ENCODE data around the gene RNF220.
A peak's percentile ranks its signal among the peaks of the same experiment; 100 is the strongest.

Gene RNF220

GRCh38 chr1:44650159-44650831 is 245.2 kb downstream of the RNF220 start:
- H3K9me3 ChIP-seq (ENCODE audit: control insufficient read depth in 1 of 2, low read length in 2 of 2): no peaks in the 10 kb centered on the region
- H3K9ac ChIP-seq (ENCODE audit: low read depth in 1 of 2, low read length in 2 of 2): no peak overlapping the region
- H3K36me3 ChIP-seq (ENCODE audit: control insufficient read depth in 1 of 2, insufficient read depth in 2 of 2, low read length in 2 of 2): peaks cover 26 to 81% of the 10 kb centered on the region in 2 donors
- H3K27ac ChIP-seq (ENCODE audit: low read depth, low read length): peak overlapping the region; percentile 28
- H3K4me1 ChIP-seq (ENCODE audit: control insufficient read depth in 1 of 2, insufficient read depth in 2 of 2, low read length in 2 of 2): peaks cover 57 to 61% of the 10 kb centered on the region in 2 donors
- H3K4me3 ChIP-seq (ENCODE audit: low read depth in 1 of 2, low read length in 2 of 2): no peak overlapping the region
- H3K27me3 ChIP-seq (ENCODE audit: control insufficient read depth in 1 of 2, insufficient read depth in 2 of 2, low read length in 2 of 2): no peaks in the 10 kb centered on the region

GRCh38 chr1:44651069-44651468 is 246.0 kb downstream of the RNF220 start:
- H3K4me1 ChIP-seq (ENCODE audit: control insufficient read depth in 1 of 2, insufficient read depth in 2 of 2, low read length in 2 of 2): peaks cover 49 to 54% of the 10 kb centered on the region in 2 donors

DNA sequence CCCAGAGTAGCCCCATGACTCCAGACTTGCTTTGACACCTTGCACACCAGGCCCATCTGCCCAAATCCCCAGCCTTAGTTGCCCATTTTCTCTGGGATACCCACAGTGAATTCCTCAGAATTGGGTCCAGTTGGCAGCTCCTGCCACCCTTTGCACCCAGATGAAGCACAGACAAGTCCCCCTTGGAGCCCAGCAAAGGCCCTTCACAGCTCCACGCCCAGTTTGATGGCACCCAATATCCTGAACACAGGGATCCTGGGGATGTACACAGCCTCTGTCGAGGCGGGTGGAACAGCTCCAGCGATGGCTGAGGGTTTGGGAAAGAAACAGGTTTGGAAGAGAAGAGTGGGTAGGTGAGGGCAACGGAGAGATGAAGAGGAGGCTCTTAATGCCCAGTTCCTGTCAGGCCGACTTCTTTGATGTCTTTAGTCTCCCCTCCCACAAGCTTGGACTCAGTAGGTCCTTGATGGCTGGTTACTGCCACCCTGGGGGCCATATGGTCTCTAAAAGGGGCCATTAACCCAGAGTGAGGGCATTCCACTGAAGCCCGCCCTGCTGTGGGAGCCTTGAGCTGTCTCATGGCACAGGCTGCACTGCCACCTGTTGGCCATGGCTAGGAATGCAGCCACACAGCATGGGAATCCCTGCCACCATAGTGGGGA is 247.5 kb downstream of the RNF220 start:
- Histone ChIP-seq H3K9me3 (ENCODE audit: control insufficient read depth in 1 of 2, low read length in 2 of 2) (no peaks in the 10 kb centered on the region), H3K36me3 (ENCODE audit: control insufficient read depth in 1 of 2, insufficient read depth in 2 of 2, low read length in 2 of 2) (peaks cover 14 to 63% of the 10 kb centered on the region in 2 donors), H3K4me1 (ENCODE audit: control insufficient read depth in 1 of 2, insufficient read depth in 2 of 2, low read length in 2 of 2) (peaks cover 39% of the 10 kb centered on the region in 2 donors), H3K9ac (ENCODE audit: low read depth in 1 of 2, low read length in 2 of 2) (peak overlapping the region; percentile 17 to 32), H3K27ac (ENCODE audit: low read depth, low read length) (no peak overlapping the region), H3K4me3 (ENCODE audit: low read depth in 1 of 2, low read length in 2 of 2) (no peak overlapping the region), H3K27me3 (ENCODE audit: control insufficient read depth in 1 of 2, insufficient read depth in 2 of 2, low read length in 2 of 2) (no peaks in the 10 kb centered on the region)

More at GRCh38 chr1:44651069-44651468, 246.0 kb downstream of the RNF220 start:
- H3K27ac ChIP-seq (ENCODE audit: low read depth, low read length): no peak overlapping the region
- H3K9ac ChIP-seq (ENCODE audit: low read depth in 1 of 2, low read length in 2 of 2): no peak overlapping the region
- no peaks in the 10 kb centered on the region for H3K27me3 ChIP-seq (ENCODE audit: control insufficient read depth in 1 of 2, insufficient read depth in 2 of 2, low read length in 2 of 2)
- peaks cover 24 to 74% of the 10 kb centered on the region in 2 donors for H3K36me3 ChIP-seq (ENCODE audit: control insufficient read depth in 1 of 2, insufficient read depth in 2 of 2, low read length in 2 of 2)
- no peaks in the 10 kb centered on the region for H3K9me3 ChIP-seq (ENCODE audit: control insufficient read depth in 1 of 2, low read length in 2 of 2)
- no peak overlapping the region for H3K4me3 ChIP-seq (ENCODE audit: low read depth in 1 of 2, low read length in 2 of 2)

- Histone ChIP-seq H3K36me3 (ENCODE audit: control insufficient read depth in 1 of 2, insufficient read depth in 2 of 2, low read length in 2 of 2) (peaks cover 14 to 57% of the 10 kb centered on the region in 2 donors), H3K27me3 (ENCODE audit: control insufficient read depth in 1 of 2, insufficient read depth in 2 of 2, low read length in 2 of 2) (no peaks in the 10 kb centered on the region), H3K9me3 (ENCODE audit: control insufficient read depth in 1 of 2, low read length in 2 of 2) (no peaks in the 10 kb centered on the region)
Measured at GRCh38 chr1:44653107-44653964, 248.3 kb downstream of the RNF220 start.

DNA sequence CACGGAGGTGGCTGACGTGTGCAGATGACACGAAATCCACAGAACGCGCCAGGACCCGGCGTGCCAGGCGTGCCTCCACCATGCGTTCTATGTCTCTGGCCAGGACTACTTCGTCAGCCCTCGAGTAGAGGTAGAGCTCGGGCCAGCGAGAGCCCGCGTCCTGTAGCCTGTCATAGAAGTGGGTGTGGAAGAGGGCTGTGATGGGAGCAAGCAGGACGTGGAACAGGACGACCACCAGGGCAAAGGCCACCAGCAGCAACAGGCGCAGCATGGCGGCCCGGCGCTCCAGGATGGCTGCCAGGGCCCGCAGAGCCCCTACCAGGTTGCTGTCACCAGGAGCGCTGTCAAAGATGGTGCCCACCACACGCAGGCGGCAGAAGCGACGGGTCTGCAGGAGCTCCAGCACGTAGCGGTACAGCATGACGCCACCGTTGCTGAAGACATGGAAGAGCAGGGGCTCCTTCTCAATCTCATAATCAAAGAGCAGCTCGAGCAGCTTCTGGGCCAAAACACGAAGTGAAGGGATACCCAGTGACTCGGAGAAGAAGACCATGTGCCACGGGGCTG is 249.6 kb downstream of the RNF220 start:
- Histone ChIP-seq H3K27me3 (ENCODE audit: control insufficient read depth in 1 of 2, insufficient read depth in 2 of 2, low read length in 2 of 2) (no peaks in the 10 kb centered on the region), H3K4me3 (ENCODE audit: low read depth in 1 of 2, low read length in 2 of 2) (no peak overlapping the region), H3K9me3 (ENCODE audit: control insufficient read depth in 1 of 2, low read length in 2 of 2) (no peaks in the 10 kb centered on the region), H3K4me1 (ENCODE audit: control insufficient read depth in 1 of 2, insufficient read depth in 2 of 2, low read length in 2 of 2) (peaks cover 18% of the 10 kb centered on the region in 2 donors), H3K9ac (ENCODE audit: low read depth in 1 of 2, low read length in 2 of 2) (no peak overlapping the region), H3K27ac (ENCODE audit: low read depth, low read length) (no peak overlapping the region), H3K36me3 (ENCODE audit: control insufficient read depth in 1 of 2, insufficient read depth in 2 of 2, low read length in 2 of 2) (peaks cover 11 to 47% of the 10 kb centered on the region in 2 donors)

More at GRCh38 chr1:44653107-44653964, 248.3 kb downstream of the RNF220 start:
- Histone ChIP-seq H3K4me1 (ENCODE audit: control insufficient read depth in 1 of 2, insufficient read depth in 2 of 2, low read length in 2 of 2) (peaks cover 31 to 32% of the 10 kb centered on the region in 2 donors), H3K9ac (ENCODE audit: low read depth in 1 of 2, low read length in 2 of 2) (no peak overlapping the region), H3K27ac (ENCODE audit: low read depth, low read length) (no peak overlapping the region), H3K4me3 (ENCODE audit: low read depth in 1 of 2, low read length in 2 of 2) (no peak overlapping the region)

- Histone ChIP-seq H3K36me3 (ENCODE audit: control insufficient read depth in 1 of 2, insufficient read depth in 2 of 2, low read length in 2 of 2) (peaks cover 11 to 38% of the 10 kb centered on the region in 2 donors), H3K9ac (ENCODE audit: low read depth in 1 of 2, low read length in 2 of 2) (no peak overlapping the region), H3K27ac (ENCODE audit: low read depth, low read length) (no peak overlapping the region)
Measured at GRCh38 chr1:44655609-44656008, 250.6 kb downstream of the RNF220 start.

DNA sequence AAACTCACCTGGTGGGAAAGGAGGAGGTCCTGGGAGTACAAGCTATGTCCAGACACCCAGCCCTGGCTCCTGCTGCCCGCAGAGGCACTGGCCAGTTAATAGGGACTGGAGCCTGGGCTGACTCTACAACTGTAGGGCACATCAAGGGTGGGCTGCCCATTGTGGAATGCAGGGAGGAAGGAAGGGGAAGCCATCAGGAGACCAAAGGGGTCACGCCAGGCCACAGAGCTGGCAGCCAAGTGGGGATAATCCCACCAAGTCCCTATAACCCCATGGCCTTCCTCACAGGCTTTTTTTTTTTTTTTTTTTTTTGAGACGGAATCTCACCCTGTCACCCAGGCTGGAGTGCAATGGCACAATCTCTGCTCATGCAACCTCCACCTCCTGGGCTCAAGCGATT is 254.5 kb downstream of the RNF220 start:
- Histone ChIP-seq H3K9ac (ENCODE audit: low read depth in 1 of 2, low read length in 2 of 2) (no peak overlapping the region), H3K36me3 (ENCODE audit: control insufficient read depth in 1 of 2, insufficient read depth in 2 of 2, low read length in 2 of 2) (peaks cover under 1 to 10% of the 10 kb centered on the region in 2 donors), H3K4me1 (ENCODE audit: control insufficient read depth in 1 of 2, insufficient read depth in 2 of 2, low read length in 2 of 2) (peaks cover 17 to 24% of the 10 kb centered on the region in 2 donors), H3K27me3 (ENCODE audit: control insufficient read depth in 1 of 2, insufficient read depth in 2 of 2, low read length in 2 of 2) (no peaks in the 10 kb centered on the region), H3K27ac (ENCODE audit: low read depth, low read length) (no peak overlapping the region), H3K4me3 (ENCODE audit: low read depth in 1 of 2, low read length in 2 of 2) (no peak overlapping the region), H3K9me3 (ENCODE audit: control insufficient read depth in 1 of 2, low read length in 2 of 2) (no peaks in the 10 kb centered on the region)

More at GRCh38 chr1:44655609-44656008, 250.6 kb downstream of the RNF220 start:
- Histone ChIP-seq H3K4me1 (ENCODE audit: control insufficient read depth in 1 of 2, insufficient read depth in 2 of 2, low read length in 2 of 2) (peaks cover 16 to 17% of the 10 kb centered on the region in 2 donors), H3K27me3 (ENCODE audit: control insufficient read depth in 1 of 2, insufficient read depth in 2 of 2, low read length in 2 of 2) (no peaks in the 10 kb centered on the region), H3K4me3 (ENCODE audit: low read depth in 1 of 2, low read length in 2 of 2) (no peak overlapping the region), H3K9me3 (ENCODE audit: control insufficient read depth in 1 of 2, low read length in 2 of 2) (no peaks in the 10 kb centered on the region)

- Histone ChIP-seq H3K9me3 (ENCODE audit: control insufficient read depth in 1 of 2, low read length in 2 of 2) (no peaks in the 10 kb centered on the region), H3K9ac (ENCODE audit: low read depth in 1 of 2, low read length in 2 of 2) (no peak overlapping the region), H3K4me3 (ENCODE audit: low read depth in 1 of 2, low read length in 2 of 2) (no peak overlapping the region), H3K4me1 (ENCODE audit: control insufficient read depth in 1 of 2, insufficient read depth in 2 of 2, low read length in 2 of 2) (peaks cover 17 to 24% of the 10 kb centered on the region in 2 donors), H3K27me3 (ENCODE audit: control insufficient read depth in 1 of 2, insufficient read depth in 2 of 2, low read length in 2 of 2) (no peaks in the 10 kb centered on the region), H3K36me3 (ENCODE audit: control insufficient read depth in 1 of 2, insufficient read depth in 2 of 2, low read length in 2 of 2) (peaks cover 0 to 4% of the 10 kb centered on the region in 2 donors), H3K27ac (ENCODE audit: low read depth, low read length) (no peak overlapping the region)
Measured at GRCh38 chr1:44660176-44660575, 255.1 kb downstream of the RNF220 start.

- H3K4me1 ChIP-seq (ENCODE audit: control insufficient read depth in 1 of 2, insufficient read depth in 2 of 2, low read length in 2 of 2): peaks cover 17 to 24% of the 10 kb centered on the region in 2 donors
- H3K27ac ChIP-seq (ENCODE audit: low read depth, low read length): no peak overlapping the region
- peak overlapping the region in 1 of 2 donors; percentile 4 for H3K4me3 ChIP-seq (ENCODE audit: low read depth in 1 of 2, low read length in 2 of 2)
- H3K27me3 ChIP-seq (ENCODE audit: control insufficient read depth in 1 of 2, insufficient read depth in 2 of 2, low read length in 2 of 2): no peaks in the 10 kb centered on the region
- H3K9ac ChIP-seq (ENCODE audit: low read depth in 1 of 2, low read length in 2 of 2): no peak overlapping the region
- H3K36me3 ChIP-seq (ENCODE audit: control insufficient read depth in 1 of 2, insufficient read depth in 2 of 2, low read length in 2 of 2): peaks cover 0 to 4% of the 10 kb centered on the region in 2 donors
- no peaks in the 10 kb centered on the region for H3K9me3 ChIP-seq (ENCODE audit: control insufficient read depth in 1 of 2, low read length in 2 of 2)
Measured at GRCh38 chr1:44661781-44662682, 257.0 kb downstream of the RNF220 start.

Measured in duodenal mucosa (tissue), 2 donors.